Measurements from ENCODE around the gene NEU2. TPM values are rescaled to one million over a fixed set of nuclear protein-coding genes. Genes with fewer than 3 reads are reported as not detected.

The NEU2 gene
- total RNA-seq, 2 experiments from 2014 or later = not detected

GRCh38 chr2:233012301-233012971 is 20.0 kb upstream of the NEU2 start:
- intact Hi-C loops (cut with DNase I, micrococcal nuclease) = no loop called here
- H3K27me3 ChIP-seq (ENCODE audit: control insufficient read depth in 1 of 2, insufficient read depth in 2 of 2, low read length in 2 of 2) = no peaks in the 10 kb centered on the region
- no peaks in the 10 kb centered on the region for H3K4me1 Mint-ChIP-seq (ENCODE audit: low read depth)
- H3K9me3 Mint-ChIP-seq = no peaks in the 10 kb centered on the region
- no peak overlapping the region for H3K27ac ChIP-seq (ENCODE audit: low read depth in 1 of 2, low read length in 2 of 2)
- H3K4me1 ChIP-seq (ENCODE audit: insufficient read depth, low read length) = no peaks in the 10 kb centered on the region
- H3K36me3 Mint-ChIP-seq (ENCODE audit: low read depth) = no peaks in the 10 kb centered on the region
- H3K27ac Mint-ChIP-seq = no peak overlapping the region
- no peak overlapping the region for H3K4me3 ChIP-seq (ENCODE audit: low read length)
- H3K27me3 Mint-ChIP-seq = no peaks in the 10 kb centered on the region
- POLR2A ChIA-PET = no interaction called here
- H3K9me3 ChIP-seq (ENCODE audit: control insufficient read depth in 1 of 2, insufficient read depth in 1 of 2, low read length in 2 of 2) = peaks cover 0 to 3% of the 10 kb centered on the region in 2 experiments
- DNase-seq = no peak
- no peak for TF ChIP-seq CTCF (IDR thresholded peaks at IDR 0.05)
- CTCF ChIA-PET = no interaction called here
- H3K4me3 Mint-ChIP-seq = no peak overlapping the region
- no peaks in the 10 kb centered on the region for H3K36me3 ChIP-seq (ENCODE audit: insufficient read depth, low read length)
- ATAC-seq (ENCODE audit: poor library complexity) = no peak

GRCh38 chr2:233013027-233013461 is 19.4 kb upstream of the NEU2 start, which contains the start of gene NGEF:
Gene NGEF (minus strand): TSS chr2:233013256. CDS start chr2:232974890, 38,366 bp downstream.
- no peak within 1 kb of the TSS for H3K27ac Mint-ChIP-seq
- H3K36me3 Mint-ChIP-seq (ENCODE audit: low read depth) = no peaks in the 10 kb centered on the region
- intact Hi-C loops (cut with DNase I, micrococcal nuclease) = no loop called here
- DNase-seq (no peak), ATAC-seq (ENCODE audit: poor library complexity) (no peak)
- H3K4me1 ChIP-seq (ENCODE audit: insufficient read depth, low read length) = no peaks in the 10 kb centered on the region
- no peak within 1 kb of the TSS for H3K27ac ChIP-seq (ENCODE audit: low read depth in 1 of 2, low read length in 2 of 2)
- H3K36me3 ChIP-seq (ENCODE audit: insufficient read depth, low read length) = no peaks in the 10 kb centered on the region
- ChIA-PET CTCF (no interaction called here), POLR2A (no interaction called here)
- TF ChIP-seq CTCF (IDR thresholded peaks at IDR 0.05) = no peak
- H3K9me3 ChIP-seq (ENCODE audit: control insufficient read depth in 1 of 2, insufficient read depth in 1 of 2, low read length in 2 of 2) = peaks cover 0 to 3% of the 10 kb centered on the region in 2 experiments
- H3K9me3 Mint-ChIP-seq = no peaks in the 10 kb centered on the region
- H3K4me3 Mint-ChIP-seq = no peak within 1 kb of the TSS
- H3K27me3 ChIP-seq (ENCODE audit: control insufficient read depth in 1 of 2, insufficient read depth in 2 of 2, low read length in 2 of 2) = no peaks in the 10 kb centered on the region
- H3K27me3 Mint-ChIP-seq = no peaks in the 10 kb centered on the region
- H3K4me3 ChIP-seq (ENCODE audit: low read length) = no peak within 1 kb of the TSS
- H3K4me1 Mint-ChIP-seq (ENCODE audit: low read depth) = no peaks in the 10 kb centered on the region

GRCh38 chr2:233013650-233014049 is 18.8 kb upstream of the NEU2 start:
- ChIA-PET POLR2A (no interaction called here), CTCF (interaction anchor here (0.5 kb wide), 1 partner anchor 80 kb away, joined by 4 read pairs; no protein-coding TSS in a partner anchor)
- Mint-ChIP-seq H3K9me3 (no peaks in the 10 kb centered on the region), H3K36me3 (ENCODE audit: low read depth) (no peaks in the 10 kb centered on the region), H3K27ac (no peak overlapping the region), H3K27me3 (no peaks in the 10 kb centered on the region), H3K4me3 (no peak overlapping the region), H3K4me1 (ENCODE audit: low read depth) (no peaks in the 10 kb centered on the region)
- DNase-seq (no peak), ATAC-seq (ENCODE audit: poor library complexity) (no peak)
- Histone ChIP-seq H3K4me3 (ENCODE audit: low read length) (no peak overlapping the region), H3K9me3 (ENCODE audit: control insufficient read depth in 1 of 2, insufficient read depth in 1 of 2, low read length in 2 of 2) (peaks cover 0 to 3% of the 10 kb centered on the region in 2 experiments), H3K36me3 (ENCODE audit: insufficient read depth, low read length) (no peaks in the 10 kb centered on the region), H3K27ac (ENCODE audit: low read depth in 1 of 2, low read length in 2 of 2) (no peak overlapping the region), H3K27me3 (ENCODE audit: control insufficient read depth in 1 of 2, insufficient read depth in 2 of 2, low read length in 2 of 2) (no peaks in the 10 kb centered on the region), H3K4me1 (ENCODE audit: insufficient read depth, low read length) (no peaks in the 10 kb centered on the region)
- no peak for TF ChIP-seq CTCF (IDR thresholded peaks at IDR 0.05)
- intact Hi-C loops (cut with DNase I, micrococcal nuclease) = no loop called here
